Left renal cortex interstitium (tissue), 4 donors: Measurements from ENCODE around the gene TTC21B. TPM values are rescaled to one million over a fixed set of nuclear protein-coding genes. Genes with fewer than 3 reads are reported as not detected.

Source experiments
- DNase-seq, 4 donors: peaks; one replicate each; pipeline ENCODE4 v3.0.0-alpha.2; 2013; ENCODE audit warnings: low read depth in 4 of 4, low spot score in 2 of 4, missing footprints in 1 of 4
- polyA plus RNA-seq, 4 donors: library from polyadenylated mRNA; unstranded; fragments of 120-200 nt; gene quantifications; one replicate each; pipeline ENCODE4 v1.2.1, GENCODE V29; 2013; ENCODE audit not compliant: insufficient read length in 4 of 4

The TTC21B gene
- polyA plus RNA-seq, 4 donors = 22.3 to 36.3 (median 31.1) TPM

DNA sequence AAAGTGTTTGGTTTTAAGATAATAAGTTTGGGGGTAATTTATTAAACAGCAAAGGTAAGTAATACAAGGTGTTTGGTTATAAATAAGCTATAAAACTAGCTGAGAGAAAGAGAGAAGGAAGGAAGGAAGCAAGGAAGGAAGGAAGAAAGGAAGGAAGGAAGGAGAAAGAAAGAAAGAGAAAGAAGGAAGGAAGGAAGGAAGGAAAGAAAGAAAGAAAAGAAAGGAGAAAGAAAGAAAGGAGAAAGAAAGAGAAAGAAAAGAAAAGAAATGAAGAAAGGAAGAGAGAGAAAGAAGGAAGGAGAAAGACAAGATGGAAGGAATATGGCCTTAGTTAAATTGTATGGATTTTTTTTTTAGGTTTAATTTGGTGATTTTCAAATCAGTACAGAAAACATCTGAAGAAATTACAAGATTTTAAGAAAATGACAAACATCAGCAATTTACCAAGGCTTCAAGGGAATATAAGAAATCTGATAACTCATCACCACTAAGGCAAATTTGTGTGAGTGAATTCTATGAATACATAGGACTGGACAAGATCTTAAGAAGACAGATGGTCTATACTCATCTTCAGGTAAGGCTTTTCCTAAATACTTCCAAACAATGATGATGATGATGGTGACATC is 113.1 kb downstream of the TTC21B start:
- no peak for DNase-seq

DNA sequence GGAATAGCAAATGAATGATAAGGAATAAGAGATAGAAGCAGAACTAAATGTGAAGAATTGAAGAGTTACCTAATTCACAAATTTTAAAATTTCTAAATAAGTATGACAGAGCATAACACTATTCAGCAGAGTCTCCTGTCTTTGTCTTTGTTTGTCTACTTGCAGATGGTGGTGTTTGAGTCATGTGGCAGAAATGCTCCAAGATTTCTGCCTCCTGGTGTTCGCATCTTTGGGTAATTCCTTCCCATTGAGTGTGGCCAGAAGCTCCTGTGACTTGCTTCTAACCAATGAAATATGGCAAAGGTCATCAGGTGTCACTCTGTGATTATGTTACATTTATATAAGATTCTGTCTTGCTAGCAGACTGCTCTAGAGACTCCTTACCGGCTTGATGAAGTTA is 114.0 kb downstream of the TTC21B start:
- no peak for DNase-seq

DNA sequence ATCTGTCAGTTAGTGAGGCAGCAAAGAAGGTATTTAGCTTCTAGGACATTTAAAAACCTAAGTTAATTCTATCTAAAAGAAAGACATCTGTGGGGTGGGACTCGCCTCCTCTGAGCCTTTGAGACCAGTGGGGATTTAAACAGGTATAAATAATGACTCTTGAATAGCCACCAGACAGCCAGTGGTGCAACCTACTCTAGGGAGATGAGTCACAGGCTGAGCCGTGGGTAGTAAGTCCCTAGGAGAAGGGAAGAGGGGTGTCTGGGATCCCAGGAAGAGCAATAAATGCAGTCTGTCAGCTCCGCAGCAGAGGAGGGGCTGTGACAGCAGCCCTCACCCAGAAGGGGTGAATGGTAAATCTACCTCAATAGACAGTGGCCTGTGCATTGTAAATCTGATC is 116.5 kb downstream of the TTC21B start:
- DNase-seq = no peak

DNA sequence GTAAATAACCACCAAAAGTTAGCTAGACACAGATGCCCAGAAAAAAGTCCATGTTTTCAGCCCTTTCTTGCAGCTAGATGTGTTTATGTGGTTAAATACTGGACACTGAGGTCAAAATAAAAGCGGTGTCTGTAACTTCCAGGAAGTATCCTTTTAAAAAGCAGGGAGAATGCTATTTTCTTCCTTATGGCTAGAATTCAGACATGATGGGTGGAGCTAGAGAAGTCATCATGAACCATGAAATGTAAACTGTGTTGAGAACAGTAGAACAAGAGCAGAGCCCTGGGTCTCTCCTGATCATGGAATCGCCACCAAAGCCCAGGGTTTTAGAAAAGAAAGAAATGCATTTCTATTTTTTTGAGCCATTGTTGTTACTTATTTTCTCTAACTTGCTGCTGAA is 118.2 kb downstream of the TTC21B start:
- DNase-seq = no peak

DNA sequence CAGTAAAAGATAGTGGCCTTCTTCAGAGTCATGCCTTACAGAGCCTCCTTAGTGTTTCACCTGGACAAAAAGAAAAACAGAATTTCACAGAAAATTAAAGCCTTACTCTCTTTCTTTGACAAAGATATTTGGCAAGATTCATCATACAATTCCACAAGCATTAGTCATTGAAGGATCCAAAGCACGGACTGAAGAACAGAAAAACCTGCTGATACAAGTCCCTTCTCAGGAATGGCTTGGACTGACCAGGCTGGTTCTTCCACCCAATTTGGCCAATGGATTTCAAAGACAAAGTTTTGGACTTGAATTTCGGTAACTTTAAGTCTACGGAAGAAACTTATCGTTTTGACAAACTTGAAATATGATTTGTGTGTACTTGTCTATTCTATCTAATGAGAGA is 120.4 kb downstream of the TTC21B start:
- DNase-seq = no peak

DNA sequence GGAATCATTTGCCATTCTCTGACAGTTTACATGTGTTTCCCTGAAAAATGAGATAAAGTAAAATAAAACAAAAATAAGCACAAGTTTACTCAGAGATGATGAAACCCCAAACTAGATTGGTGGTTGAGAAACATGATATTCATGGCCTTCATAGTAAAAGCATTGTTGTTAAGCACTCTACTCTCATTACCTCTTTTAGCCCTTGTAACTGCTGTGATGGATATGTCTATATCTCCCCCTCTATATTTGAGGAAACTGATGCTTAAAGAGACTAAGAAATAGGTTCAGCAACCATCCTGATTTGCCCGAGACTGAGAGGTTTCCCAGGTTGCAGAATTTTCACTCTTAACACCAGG is 125.7 kb downstream of the TTC21B start:
- DNase-seq = no peak

DNA sequence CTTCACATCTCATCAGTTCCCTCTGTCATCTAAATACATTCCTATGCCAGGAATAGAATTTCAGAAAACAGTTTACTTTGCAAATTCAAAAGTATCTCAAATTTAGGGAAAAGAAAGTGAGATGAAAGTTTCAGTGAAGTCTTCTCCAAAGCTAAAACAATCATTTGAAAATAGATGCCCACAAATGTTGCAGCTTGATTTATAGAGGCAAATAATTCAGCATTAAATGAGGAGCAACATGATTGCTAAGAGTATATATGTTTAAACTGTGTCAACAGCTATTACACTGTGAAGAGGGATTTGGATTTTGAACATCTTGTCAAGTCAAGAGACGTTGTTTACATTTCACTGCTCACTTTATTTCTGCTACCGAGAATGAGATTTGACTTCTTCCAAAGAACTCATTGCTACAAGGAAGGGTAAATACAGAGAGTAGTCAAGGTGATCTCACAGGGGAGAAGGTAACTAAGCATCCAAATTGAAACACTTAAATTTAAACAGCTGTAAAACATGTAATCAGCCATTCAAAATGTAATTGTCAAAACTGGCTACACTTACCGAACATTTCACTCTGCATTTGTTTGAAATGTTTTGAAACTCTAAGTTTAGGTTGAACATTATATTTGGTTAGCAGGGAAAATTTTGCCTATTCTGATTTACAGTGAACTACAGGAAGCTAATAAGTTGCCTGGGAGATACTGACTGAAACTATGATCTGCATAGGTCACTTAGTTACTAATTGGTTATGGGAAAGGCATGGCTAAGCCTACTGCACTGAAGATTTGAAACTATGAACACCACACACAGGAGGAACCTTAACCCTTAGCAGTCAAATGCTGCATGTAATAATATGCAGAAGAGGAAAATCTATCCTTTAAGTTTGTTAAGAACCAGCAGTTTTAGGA is 126.3 kb downstream of the TTC21B start:
- no peak for DNase-seq

DNA sequence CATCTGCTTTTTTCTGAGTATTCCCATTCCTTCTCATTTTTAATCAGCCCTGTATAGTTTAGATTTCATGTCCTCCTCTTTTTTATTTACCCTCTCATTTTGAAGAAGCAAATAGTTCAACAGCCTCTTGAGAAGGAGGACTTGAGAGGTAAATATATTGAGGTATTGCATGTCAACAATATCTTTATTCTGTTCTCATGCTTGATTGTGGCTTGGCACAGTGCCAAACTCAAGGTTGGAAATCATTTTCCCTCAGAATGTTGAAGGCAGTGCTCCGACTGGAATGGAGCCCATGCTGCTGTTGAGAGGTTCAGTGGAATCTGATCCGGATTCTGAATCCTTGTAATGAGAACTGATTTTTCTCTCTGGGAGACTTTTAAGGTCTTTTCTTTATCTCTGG is 128.5 kb downstream of the TTC21B start:
- no peak for DNase-seq

Other genes with a start within 250 kb of the TTC21B start
- gene GALNT3, start 159.5 kb downstream of the TTC21B start, polyA plus RNA-seq = 10 to 100 TPM; 13.8 to 17.0 (median 14.8) TPM
- under 1 TPM; 0.10 to 0.47 (median 0.17) TPM for gene SCN1A, start 174.2 kb upstream of the TTC21B start, polyA plus RNA-seq